Umbilical cord (tissue), 2 donors: ENCODE measurements around the gene ACTC1. TPM values are rescaled to one million over a fixed set of nuclear protein-coding genes. Genes with fewer than 3 reads are reported as not detected.
"Not testable (repeated sequence)": the region's sequence is repeated elsewhere in the genome, so short reads cannot be mapped to it uniquely, and the experiment has no call there.

ENCODE experiments used
- DNase-seq: peaks from one replicate; pipeline ENCODE4 v3.0.0-alpha.2; 2015; ENCODE audit warnings: low spot score
- total RNA-seq: library from RNA; depleted of rRNA; stranded (reverse); fragments of >200 nt; gene quantifications from one replicate; pipeline ENCODE4 v1.2.3, GENCODE V29; 2014; ENCODE audit warnings: low replicate concordance; ENCODE audit not compliant: insufficient read depth

Gene ACTC1
- 194 TPM for total RNA-seq

DNA sequence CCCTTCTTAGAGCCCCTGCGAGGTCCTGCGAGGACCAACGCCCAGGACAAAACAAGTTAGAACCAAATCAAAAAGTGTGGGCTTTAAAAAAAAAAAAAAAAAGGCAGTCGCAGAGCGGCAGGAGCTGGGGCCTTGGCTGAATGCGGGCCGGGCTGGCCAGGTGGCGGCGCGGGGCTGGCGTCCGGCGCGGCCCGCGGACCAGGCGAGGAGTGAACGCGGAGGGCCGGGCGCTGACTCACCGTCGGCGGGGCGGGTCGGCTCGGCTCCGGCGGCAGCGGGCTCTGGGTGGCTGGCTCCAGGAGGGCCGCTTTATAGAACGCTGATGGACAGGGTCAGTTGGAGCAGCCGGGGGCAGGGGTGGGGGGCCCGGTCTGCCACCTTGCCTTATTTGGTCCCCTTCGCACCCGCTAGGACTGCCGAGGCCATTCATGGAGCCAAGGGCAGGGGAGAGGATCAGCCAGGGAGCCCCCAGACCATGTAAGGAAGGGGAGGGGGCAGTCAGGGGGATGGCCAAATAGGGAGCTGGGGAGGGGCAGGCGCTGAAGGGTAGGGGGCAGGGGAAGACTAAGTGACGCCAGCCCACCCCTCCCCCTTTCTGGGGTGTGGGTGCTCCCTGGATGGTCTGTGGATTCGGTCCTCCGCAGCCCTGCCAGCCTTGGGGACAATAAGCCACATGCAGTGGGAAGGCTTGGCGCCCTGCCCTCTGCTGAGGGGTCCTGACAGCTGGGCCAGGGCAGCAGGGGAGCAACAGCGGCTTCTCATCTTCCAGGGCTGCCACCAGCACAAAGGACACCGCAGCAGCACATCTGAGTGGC lies at the start of gene ACTC1:
ACTC1 (minus strand) TSS at position 283 of the 815 bp plus-strand sequence. CDS start 741 bp downstream, outside the sequence.
- peak; percentile 34 for DNase-seq

DNA sequence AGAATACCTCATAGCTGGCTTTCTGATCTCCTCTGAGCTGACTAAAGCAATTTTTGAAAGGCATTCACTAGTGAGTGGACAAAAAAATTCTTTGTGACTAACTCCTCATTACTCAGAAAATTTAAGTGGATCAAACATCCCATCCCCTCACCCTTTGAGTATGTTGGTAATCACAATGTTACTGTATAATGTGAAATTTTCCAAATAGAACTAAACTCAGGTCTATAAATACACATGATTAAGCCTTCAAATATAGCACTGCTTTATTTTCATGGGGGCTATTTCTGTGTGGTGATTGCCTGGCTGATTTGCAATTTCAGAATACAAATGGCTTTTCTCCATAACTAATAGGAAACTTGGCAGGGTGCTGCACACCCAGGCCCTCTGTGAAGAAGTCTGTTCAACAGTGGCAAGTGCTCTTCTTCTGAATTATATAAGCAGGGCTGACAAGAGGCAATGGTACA lies 45.9 kb upstream of the ACTC1 start:
- no peak for DNase-seq

DNA sequence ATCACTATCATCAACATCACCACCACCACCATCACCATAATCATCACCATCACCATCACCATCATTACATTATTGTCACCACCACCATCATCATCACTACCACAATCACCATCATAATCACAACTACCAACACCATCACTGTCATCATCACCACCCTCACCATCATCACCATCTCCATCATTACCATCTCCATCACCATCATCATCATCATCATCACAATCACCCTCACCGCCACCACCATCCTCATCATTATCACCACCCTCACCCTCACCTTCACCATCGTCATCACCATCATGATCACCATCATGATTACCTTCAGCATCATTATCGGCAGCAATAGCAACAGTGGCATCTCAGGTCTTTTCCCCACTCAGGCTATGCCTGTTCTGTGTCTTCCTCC lies 42.9 kb upstream of the ACTC1 start:
- DNase-seq: no peak

GRCh38 chr15:34837246-34838016 lies 42.1 kb upstream of the ACTC1 start:
- no peak for DNase-seq

DNA sequence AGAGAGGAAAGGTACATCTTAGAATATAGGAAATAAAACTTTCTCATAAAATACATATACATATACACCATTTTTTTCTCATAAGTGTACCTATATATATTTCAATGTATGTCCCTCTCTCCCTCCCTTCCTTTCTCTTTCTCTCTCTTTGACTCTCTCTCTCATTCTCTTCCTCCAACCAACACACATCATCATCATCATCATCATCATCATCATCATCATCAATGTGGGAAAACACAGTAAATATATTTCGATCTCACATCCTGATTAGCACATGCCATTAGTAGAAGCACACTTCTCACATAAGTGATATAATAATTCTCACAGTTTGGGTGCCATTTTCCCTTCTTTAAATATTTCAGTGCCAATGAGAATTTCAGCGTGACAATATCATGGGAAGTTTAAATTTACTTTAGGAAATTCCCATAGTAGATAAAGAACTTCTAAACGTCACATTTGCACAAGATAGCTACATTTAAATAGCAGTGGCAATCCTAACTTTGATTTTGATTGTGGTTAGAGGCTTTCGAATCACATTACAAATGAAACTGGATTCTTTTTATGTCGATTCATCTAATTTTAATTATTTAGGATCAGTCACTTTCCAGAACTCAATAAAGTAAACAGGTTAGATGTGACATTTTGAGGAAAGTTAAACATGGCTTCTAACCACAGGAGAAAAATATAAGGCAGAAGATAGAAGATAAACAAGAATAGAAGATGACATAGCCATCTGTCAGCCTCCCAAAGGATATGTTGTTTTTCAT lies 33.0 kb upstream of the ACTC1 start:
- no peak for DNase-seq

DNA sequence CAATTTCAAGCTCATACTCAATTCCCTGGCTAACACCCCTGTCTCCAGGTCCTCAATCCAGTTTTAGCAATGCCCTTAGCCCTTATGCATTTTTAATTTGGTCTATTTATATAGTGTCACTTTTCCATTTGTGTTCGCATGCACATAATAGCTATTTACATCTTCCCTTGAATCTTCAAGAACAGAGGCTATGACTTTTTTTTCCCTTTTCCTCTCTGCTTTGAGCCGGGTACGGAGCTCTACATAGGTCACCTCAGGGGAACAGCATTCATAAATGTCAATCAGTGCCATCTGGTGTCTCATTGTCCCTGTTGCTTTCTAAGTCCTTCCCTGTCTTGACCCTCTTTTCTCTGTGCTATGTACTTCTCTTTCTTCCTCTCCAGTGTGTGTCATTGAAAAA lies 26.5 kb upstream of the ACTC1 start:
- DNase-seq: no peak

DNA sequence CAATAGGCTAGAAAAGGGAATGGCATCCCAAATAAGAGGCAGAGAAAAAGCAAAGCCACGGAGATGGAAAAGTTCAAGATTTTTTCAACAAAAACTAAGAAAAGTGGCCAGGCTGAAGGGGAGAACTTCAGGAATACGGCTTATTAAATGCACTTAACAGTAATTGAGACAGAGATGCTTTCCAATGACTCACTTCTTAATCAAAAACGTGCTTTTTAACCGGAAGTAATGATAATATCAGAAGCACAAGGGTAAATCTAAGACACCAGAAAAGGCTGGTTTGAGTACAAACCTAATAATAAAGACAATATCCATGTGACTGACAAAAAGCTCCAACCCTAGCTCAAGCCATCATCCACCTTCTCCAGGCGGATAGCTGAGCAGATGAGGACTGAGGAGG lies 24.8 kb upstream of the ACTC1 start:
- DNase-seq: no peak

DNA sequence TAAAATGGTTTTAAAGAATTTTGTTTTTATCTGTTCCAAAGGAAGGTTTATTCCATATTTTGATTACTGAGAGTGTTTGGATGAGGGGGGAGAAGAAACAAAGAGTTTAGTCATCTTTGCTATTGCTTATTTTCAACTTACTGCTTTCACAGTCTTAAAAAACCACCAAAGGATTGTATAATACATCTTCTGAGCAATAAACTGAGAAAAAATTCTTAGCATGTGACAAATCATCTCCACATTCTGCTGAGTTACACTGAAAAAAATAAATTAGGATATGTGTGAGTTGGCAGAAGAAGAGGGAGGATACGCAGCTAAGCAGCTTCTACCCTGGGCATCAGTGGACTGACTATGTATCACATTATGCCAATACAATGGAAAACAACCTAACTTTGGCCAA lies 23.2 kb upstream of the ACTC1 start:
- DNase-seq: no peak

GRCh38 chr15:34815836-34816235 lies 20.5 kb upstream of the ACTC1 start:
- no peak for DNase-seq

DNA sequence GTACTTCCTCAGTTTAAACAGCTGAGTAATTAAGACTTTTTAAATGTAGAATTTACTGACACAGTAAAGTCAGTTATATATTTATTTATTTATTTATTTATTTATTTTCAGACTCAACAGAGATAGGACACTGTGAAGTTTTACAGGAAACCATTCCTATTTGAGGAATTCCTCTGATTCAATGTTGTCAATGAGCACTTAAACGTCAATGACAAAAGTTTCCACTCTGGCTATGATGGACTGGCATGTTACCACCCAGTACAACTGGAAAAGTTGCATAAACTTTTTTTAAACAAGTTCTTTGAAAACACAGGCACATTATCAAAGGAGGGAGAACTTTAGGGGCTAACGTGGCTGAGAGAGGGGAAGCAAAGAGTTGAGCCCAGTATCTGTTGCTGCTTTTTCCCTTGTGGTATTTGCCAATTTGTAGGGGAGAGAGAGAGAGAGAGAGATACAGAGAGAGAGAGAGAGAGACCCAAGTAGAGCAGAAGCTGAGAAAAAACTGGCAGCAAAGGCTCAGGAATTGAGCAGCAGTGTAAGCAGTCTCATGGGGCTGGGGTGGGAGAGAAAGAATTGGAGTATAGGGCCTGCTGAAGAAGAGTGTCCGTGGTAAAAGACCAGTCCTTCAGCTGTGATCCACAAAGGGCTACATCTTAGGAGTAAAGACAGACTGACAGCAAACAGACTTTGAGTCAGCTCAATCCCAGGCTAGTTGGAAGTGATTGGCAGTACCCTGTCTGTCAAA lies 18.3 kb upstream of the ACTC1 start:
- DNase-seq: no peak

- not testable (repeated sequence) for DNase-seq
Observed at GRCh38 chr15:34812868-34813365, 17.6 kb upstream of the ACTC1 start.

DNA sequence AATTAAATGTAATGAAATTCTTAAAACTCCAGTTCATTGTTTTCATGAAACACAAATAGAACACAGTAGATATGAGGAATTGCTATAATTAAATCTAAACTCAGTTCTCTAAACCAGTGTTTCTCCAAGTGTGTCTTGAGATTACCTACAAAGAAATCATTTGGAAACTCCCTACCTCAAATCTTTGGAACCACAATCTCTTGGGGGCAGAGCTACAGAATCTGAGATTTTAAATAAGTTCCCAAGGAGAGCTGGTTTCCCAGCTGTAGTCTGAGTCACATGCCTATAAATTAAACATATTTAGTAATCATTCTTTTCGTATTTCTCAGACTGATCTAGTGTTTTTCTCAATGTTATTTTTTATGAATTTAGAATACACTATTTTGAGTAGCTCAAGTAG lies 17.0 kb upstream of the ACTC1 start:
- peak; percentile 26 for DNase-seq

DNA sequence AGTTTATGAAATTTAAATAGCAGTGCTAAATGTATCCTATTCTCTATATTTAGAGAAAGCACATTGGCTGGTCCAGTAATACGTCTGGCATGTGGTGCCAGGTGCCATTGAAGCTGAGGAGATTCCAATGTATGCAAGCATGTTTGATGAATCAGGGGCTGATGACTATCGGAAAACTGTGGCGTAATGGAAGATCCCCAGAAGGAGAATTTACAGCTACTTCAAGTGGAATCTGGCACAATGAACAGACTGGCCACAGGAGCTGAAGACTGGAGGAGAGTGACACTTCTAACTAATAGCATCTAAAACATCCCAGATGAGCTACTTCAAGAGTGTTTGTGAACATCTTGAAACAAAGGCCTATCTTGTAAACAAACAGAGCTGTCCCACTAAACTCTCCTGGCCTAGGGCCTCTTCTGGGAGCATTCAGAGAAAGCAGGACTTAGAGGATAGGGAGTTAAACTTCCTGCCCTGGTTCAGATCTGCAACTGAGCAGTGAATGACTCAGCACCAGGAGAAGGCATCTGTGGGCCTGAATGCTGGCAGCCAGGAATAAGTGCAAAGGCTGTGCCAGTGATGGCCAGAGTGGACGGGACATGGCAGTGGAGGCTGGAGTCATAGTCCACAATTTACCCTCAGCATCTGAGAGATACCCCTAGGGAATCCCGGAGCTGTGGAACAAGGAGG lies 15.2 kb upstream of the ACTC1 start:
- DNase-seq: peak; percentile 61

DNA sequence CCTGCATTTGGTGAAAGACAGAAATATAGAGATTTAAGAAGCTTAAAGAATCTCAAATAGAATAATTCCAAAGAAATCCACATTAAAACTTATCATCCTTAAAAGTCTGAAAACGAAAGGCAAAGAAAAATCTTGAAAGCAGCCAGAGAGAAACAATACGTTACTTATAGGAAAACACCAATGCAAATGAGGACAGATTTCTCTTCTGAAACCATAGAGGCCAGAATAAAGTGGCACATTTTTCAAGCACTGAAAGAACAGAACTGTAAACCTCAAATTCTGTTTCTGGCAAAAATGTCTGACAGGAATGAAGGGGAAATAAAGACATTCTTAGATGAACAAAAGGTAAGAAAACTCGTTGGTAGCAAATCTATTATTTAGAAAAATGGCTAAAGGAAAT lies 13.8 kb upstream of the ACTC1 start:
- no peak for DNase-seq

- no peak for DNase-seq
Observed at GRCh38 chr15:34808016-34808415, 12.7 kb upstream of the ACTC1 start.

DNA sequence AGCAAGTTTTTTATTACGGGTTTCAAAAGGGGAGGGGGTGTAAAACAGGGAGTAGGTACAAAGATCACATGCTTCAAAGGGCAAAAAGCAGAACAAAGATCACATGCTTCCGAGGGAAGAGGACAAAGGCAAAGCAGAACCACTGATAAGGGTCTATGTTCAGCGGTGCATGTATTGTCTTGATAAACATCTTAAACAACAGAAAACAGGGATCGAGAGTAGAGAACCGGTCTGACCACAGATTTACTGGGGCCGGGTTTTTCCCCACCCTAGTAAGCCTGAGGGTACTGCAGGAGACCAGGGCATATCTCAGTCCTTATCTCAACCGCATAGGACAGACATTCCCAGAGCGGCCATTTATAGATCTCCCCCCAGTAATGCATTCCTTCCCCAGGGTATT lies 11.9 kb upstream of the ACTC1 start:
- not testable (repeated sequence) for DNase-seq

DNA sequence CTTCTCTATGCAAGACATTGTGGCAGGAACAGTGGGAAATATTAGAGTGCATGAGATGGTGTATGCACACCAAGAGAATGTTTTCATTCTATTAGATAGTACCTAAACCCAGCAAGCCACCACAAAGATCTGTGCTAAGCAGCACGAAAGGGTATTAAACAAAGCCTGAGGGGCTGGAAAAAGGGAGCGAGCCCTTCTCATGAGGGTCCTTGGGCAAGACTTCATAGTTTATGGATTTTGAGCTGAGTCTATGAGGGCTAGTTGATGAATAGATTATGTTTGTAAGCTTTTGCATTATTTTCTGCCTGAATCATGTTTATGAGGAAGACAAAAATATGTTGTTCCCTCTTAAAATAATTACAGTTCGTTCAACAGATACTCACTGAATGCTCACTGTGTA lies 9.4 kb upstream of the ACTC1 start:
- no peak for DNase-seq

DNA sequence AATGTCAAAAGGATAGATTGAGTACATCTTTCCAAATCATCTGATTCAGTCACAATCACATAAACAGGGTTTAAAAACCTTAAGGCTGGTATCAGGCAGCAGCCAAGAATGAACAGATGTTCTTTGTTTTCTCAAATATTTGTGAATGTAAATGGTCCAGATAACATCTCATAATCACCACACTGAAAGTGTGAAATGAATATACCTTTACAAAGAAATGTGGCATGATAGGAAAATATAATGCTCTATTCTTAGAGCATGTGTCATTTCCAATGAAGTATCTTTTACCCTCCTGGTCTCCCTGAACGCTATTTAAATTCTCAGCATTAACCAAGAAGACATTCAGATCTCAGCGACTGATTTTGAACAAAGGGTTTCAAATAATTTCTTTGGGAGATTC lies 8.8 kb upstream of the ACTC1 start:
- no peak for DNase-seq

DNA sequence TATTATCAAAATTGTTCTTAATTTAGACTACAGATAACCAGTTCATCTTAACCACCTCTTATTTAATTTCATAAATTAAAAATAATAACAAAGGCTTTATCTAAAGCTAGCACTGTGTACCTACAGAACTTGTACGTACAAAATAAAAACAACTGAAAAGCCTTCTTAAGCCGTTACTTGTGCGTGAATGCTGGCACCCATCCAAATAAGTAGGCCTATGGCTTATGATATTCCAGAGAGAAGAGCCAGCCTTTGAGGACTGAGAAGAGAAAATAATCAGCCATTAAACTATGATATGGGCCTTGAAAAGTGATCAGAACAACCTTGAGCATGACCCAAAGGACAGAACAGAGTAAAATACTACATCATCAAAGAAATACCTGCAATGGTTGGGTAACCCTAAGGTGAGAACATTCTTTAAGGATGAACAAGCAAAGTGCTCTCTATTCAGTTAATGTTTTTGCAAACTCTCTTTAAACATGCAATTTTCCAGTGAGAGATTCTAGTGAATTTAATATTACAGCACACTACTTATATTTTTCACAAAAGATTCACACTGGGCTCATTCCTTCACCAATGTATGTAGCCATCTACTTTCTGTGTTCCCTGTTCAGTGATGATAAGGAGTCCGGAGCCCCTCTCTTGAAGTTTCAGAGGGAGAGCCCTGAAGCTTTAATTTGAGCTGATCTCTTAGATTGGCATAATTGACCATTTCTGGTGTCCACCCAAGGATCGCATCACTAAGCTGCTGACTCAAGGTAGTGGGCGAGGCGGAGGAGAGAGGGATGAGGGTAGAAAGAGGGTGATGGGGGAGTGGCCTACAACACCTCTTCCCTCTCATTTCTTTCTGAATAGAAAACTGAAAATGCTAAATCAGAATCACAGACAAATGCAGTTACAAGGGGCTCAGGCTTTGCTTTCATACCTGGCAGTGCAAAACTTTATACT lies 7.7 kb upstream of the ACTC1 start:
- no peak for DNase-seq
